SK-N-SH (cell line): ENCODE measurements around the gene FBXO2. TPM values are rescaled to one million over a fixed set of nuclear protein-coding genes. Genes with fewer than 3 reads are reported as not detected.

Experiments used
- CTCF ChIA-PET: fragments of 300-600, 350-600 bp; formaldehyde crosslinking; extraction: SDS; loops from one replicate; lab custom pipeline; 2021; lab: Yijun Ruan, JAX
- POLR2A ChIA-PET: fragments of 350-600 bp; sonication (Branson Sonifier 250); formaldehyde crosslinking; extraction: SDS; loops from one replicate; lab custom pipeline; 2020; ENCODE audit warnings: antibody characterized with exemption, inconsistent platforms; lab: Yijun Ruan, JAX
- DNase-seq: peaks from one replicate; pipeline ENCODE4 v3.0.0; 2012
- H2AFZ ChIP-seq: fragments of 200-600 bp; sonication (generic); 2 replicates; pipeline ENCODE4 v1.8.1; 2016; ENCODE audit warnings: antibody characterized with exemption, mild to moderate bottlenecking, low read depth
- H3F3A ChIP-seq: fragments of 200-600 bp; sonication (generic); replicated peaks from 2 replicates; pipeline ENCODE3; 2016; ENCODE audit warnings: antibody characterized with exemption, mild to moderate bottlenecking; ENCODE audit not compliant: insufficient read depth
- H3K27ac ChIP-seq, 2 experiments: fragments of 200-500 bp in 1 of 2; fragments of 200-600 bp in 1 of 2; sonication (Bioruptor generic) in 1 of 2; sonication (generic), shearing (Covaris generic) in 1 of 2; 2 replicates each; pipeline versions ENCODE4 v1.5.1 to v1.6.1; 2014 to 2016; ENCODE audit warnings: low read depth in 2 of 2, inconsistent platforms in 1 of 2, low read length in 1 of 2, mild to moderate bottlenecking in 1 of 2, mixed read lengths in 1 of 2
- H3K27me3 ChIP-seq: fragments of 200-600 bp; sonication (generic), shearing (Covaris generic); 2 replicates; pipeline ENCODE4 v1.6.1; 2016; ENCODE audit warnings: mixed run types; ENCODE audit not compliant: insufficient read depth
- H3K36me3 ChIP-seq, 2 experiments: fragments of 200-500 bp in 1 of 2; fragments of 200-600 bp in 1 of 2; sonication (Bioruptor generic) in 1 of 2; sonication (generic) in 1 of 2; replicated peaks in 1 of 2; 2 replicates each; pipeline versions ENCODE3 to v1.5.1; 2014 to 2016; ENCODE audit warnings: low read length in 1 of 2, mild to moderate bottlenecking in 1 of 2; ENCODE audit not compliant: insufficient read depth in 2 of 2, control insufficient read depth in 1 of 2
- H3K4me1 ChIP-seq, 2 experiments: fragments of 200-500 bp in 1 of 2; fragments of 200-600 bp in 1 of 2; sonication (Bioruptor generic) in 1 of 2; sonication (generic), shearing (Covaris generic) in 1 of 2; 2 replicates each; pipeline versions ENCODE4 v1.5.1 to v1.6.1; 2014 to 2016; ENCODE audit warnings: low read depth in 1 of 2, low read length in 1 of 2, mixed run types in 1 of 2; ENCODE audit not compliant: insufficient read depth in 2 of 2, control insufficient read depth in 1 of 2
- H3K4me2 ChIP-seq: fragments of 200-600 bp; sonication (generic), shearing (Covaris generic); 2 replicates; pipeline ENCODE4 v1.6.1; 2017; ENCODE audit warnings: mixed run types
- H3K4me3 ChIP-seq, 2 experiments: fragments of 200-500 bp in 1 of 2; fragments of 200-600 bp in 1 of 2; sonication (Bioruptor generic) in 1 of 2; sonication (generic), shearing (Covaris generic) in 1 of 2; 2 replicates each; pipeline versions ENCODE4 v1.5.1 to v1.8.1; 2014 to 2016; ENCODE audit warnings: low read depth in 2 of 2, inconsistent platforms in 1 of 2, low read length in 1 of 2, mild to moderate bottlenecking in 1 of 2, mixed read lengths in 1 of 2, moderate library complexity in 1 of 2
- H3K79me2 ChIP-seq: fragments of 200-600 bp; sonication (generic); 2 replicates; pipeline ENCODE4 v1.8.1; 2017; ENCODE audit warnings: mild to moderate bottlenecking; ENCODE audit not compliant: insufficient read depth
- H3K9ac ChIP-seq: fragments of 200-600 bp; sonication (generic); 2 replicates; pipeline ENCODE4 v1.6.1; 2017; ENCODE audit warnings: mixed run types
- H3K9me2 ChIP-seq: fragments of 200-600 bp; sonication (generic); 2 replicates; pipeline ENCODE4 v1.6.1; 2017; ENCODE audit warnings: mixed run types
- H3K9me3 ChIP-seq: fragments of 200-600 bp; sonication (generic); 2 replicates; pipeline ENCODE4 v1.6.1; 2017; ENCODE audit warnings: mixed run types, mild to moderate bottlenecking, moderate library complexity
- H4K20me1 ChIP-seq: fragments of 200-600 bp; sonication (generic); 2 replicates; pipeline ENCODE4 v1.6.1; 2017; ENCODE audit warnings: mild to moderate bottlenecking, mixed run types; ENCODE audit not compliant: insufficient read depth
- CHD2 ChIP-seq: fragments of 150-350 bp; IDR thresholded peaks from 2 replicates; pipeline ENCODE4 v1.6.1; 2018; ENCODE audit warnings: low read length; ENCODE audit not compliant: partially characterized antibody
- CTCF ChIP-seq: fragments of 200-600 bp; sonication (generic); IDR thresholded peaks from 2 replicates; pipeline ENCODE4 v1.6.1; 2017; ENCODE audit warnings: antibody characterized with exemption, mild to moderate bottlenecking, moderate library complexity
- FOXM1 ChIP-seq: IDR thresholded peaks from 2 replicates; pipeline ENCODE4 v1.4.0; 2012; ENCODE audit warnings: low read depth, mild to moderate bottlenecking
- GATA2 ChIP-seq: sonication (generic); formaldehyde crosslinking; IDR thresholded peaks from 2 replicates; pipeline ENCODE4 v1.5.0; 2020; ENCODE audit warnings: mild to moderate bottlenecking, missing genetic modification reagents
- JUND ChIP-seq: IDR thresholded peaks from 2 replicates; pipeline ENCODE4 v1.4.0; 2012
- MEF2A ChIP-seq: IDR thresholded peaks from 2 replicates; pipeline ENCODE4 v1.4.0; 2012; ENCODE audit warnings: low read depth, borderline replicate concordance
- NFIC ChIP-seq: IDR thresholded peaks from 2 replicates; pipeline ENCODE4 v1.4.0; 2012; ENCODE audit warnings: borderline replicate concordance
- REST ChIP-seq: IDR thresholded peaks from 2 replicates; pipeline ENCODE4 v1.6.1; 2012; ENCODE audit warnings: mild to moderate bottlenecking, low read depth, low read length, moderate library complexity
- RXRA ChIP-seq: IDR thresholded peaks from 2 replicates; pipeline ENCODE4 v1.4.0; 2012; ENCODE audit warnings: low read depth, mild to moderate bottlenecking, borderline replicate concordance
- SMC3 ChIP-seq: IDR thresholded peaks from 2 replicates; pipeline ENCODE4 v1.6.1; 2012; ENCODE audit warnings: low read depth, low read length, improper control_type of control experiment
- TEAD4 ChIP-seq: IDR thresholded peaks from 2 replicates; pipeline ENCODE4 v1.4.0; 2012; ENCODE audit warnings: mild to moderate bottlenecking, borderline replicate concordance; ENCODE audit not compliant: insufficient read depth
- USF2 ChIP-seq: fragments of 150-350 bp; IDR thresholded peaks from 2 replicates; pipeline ENCODE4 v1.6.1; 2017; ENCODE audit warnings: antibody characterized with exemption, low read length, low read depth, borderline replicate concordance
- YY1 ChIP-seq: IDR thresholded peaks from 2 replicates; pipeline ENCODE4 v1.4.0; 2012; ENCODE audit warnings: low read depth, mild to moderate bottlenecking
- WGBS: methylation state at CpG from one replicate; pipeline ENCODE4 v1.1.6; 2017; ENCODE audit warnings: low lambda C conversion rate; 5-methylcytosine and 5-hydroxymethylcytosine counted together
- polyA plus RNA-seq, 3 experiments: library from polyadenylated mRNA; depleted of rRNA; stranded (reverse); fragments of >200 nt; gene quantifications; 2 replicates each; pipeline ENCODE4 v1.2.3, GENCODE V29; 2012

Gene FBXO2
- polyA plus RNA-seq, 1 of the 3 experiments (the other 2 are of a cell fraction), result 21.7 TPM

GRCh38 chr1:11620924-11621323 is 33.3 kb downstream of the FBXO2 start:
- no peaks in the 10 kb centered on the region; the same call in 1 of the 2 replicates for H3K27me3 ChIP-seq
- H2AFZ ChIP-seq, result no peak overlapping the region
- H3K9me2 ChIP-seq, result no peaks in the 10 kb centered on the region
- H3K36me3 ChIP-seq, result no peaks in the 10 kb centered on the region
- no peak for TF ChIP-seq YY1
- TF ChIP-seq NFIC, result no peak
- no peak for TF ChIP-seq REST
- no peak for TF ChIP-seq FOXM1
- H4K20me1 ChIP-seq, result no peaks in the 10 kb centered on the region
- no peak overlapping the region for H3K4me2 ChIP-seq
- ChIA-PET POLR2A (no interaction called here), CTCF (interaction anchor here (0.9 to 1.6 kb wide), 4 partner anchors 9 to 583 kb away, joined by 3 to 4 read pairs (median 3); no protein-coding TSS in a partner anchor)
- 65% methylated on average over 5 of the region's 5 CpGs for WGBS
- no peak overlapping the region for H3K27ac ChIP-seq
- H3F3A ChIP-seq, result no peaks in the 10 kb centered on the region
- no peak overlapping the region for H3K4me3 ChIP-seq
- no peak overlapping the region for H3K9ac ChIP-seq
- DNase-seq, result no peak
- no peaks in the 10 kb centered on the region for H3K9me3 ChIP-seq
- no peaks in the 10 kb centered on the region for H3K79me2 ChIP-seq
- H3K4me1 ChIP-seq, result peaks cover 0 to 9% of the 10 kb centered on the region in 2 experiments; a peak in 1 of 4 replicates

GRCh38 chr1:11620405-11620804 is 33.8 kb downstream of the FBXO2 start:
- TF ChIP-seq RXRA, result no peak
- TF ChIP-seq GATA2 (CRISPR knock-in tag), result no peak
- TF ChIP-seq USF2, result no peak
- TF ChIP-seq CTCF, result no peak
- TF ChIP-seq SMC3, result no peak
- TF ChIP-seq CHD2, result no peak
- no peak for TF ChIP-seq JUND
- TF ChIP-seq MEF2A, result no peak
- TF ChIP-seq TEAD4, result no peak
- no peak for TF ChIP-seq FOXM1
- H3K79me2 ChIP-seq, result no peaks in the 10 kb centered on the region

More at GRCh38 chr1:11620405-11620804, 33.8 kb downstream of the FBXO2 start:
- Histone ChIP-seq H3K4me3 (no peak overlapping the region), H3K9ac (no peak overlapping the region), H3K4me1 (peaks cover 0 to 9% of the 10 kb centered on the region in 2 experiments; a peak in 1 of 4 replicates), H3K36me3 (no peaks in the 10 kb centered on the region), H2AFZ (no peak overlapping the region), H3F3A (no peaks in the 10 kb centered on the region), H3K27me3 (no peaks in the 10 kb centered on the region; the same call in 1 of the 2 replicates), H3K9me3 (no peaks in the 10 kb centered on the region), H3K27ac (no peak overlapping the region), H3K9me2 (no peaks in the 10 kb centered on the region), H3K4me2 (no peak overlapping the region), H4K20me1 (no peaks in the 10 kb centered on the region)
- 42% methylated on average over 12 of the region's 12 CpGs for WGBS
- no peak for DNase-seq
- CTCF ChIA-PET, result interaction anchor here (1.6 kb wide), 1 partner anchor 8 kb away, joined by 4 read pairs; no protein-coding TSS in a partner anchor
- POLR2A ChIA-PET, result no interaction called here
